ENCODE measurements around the gene SPRED3.

Gene SPRED3

DNA sequence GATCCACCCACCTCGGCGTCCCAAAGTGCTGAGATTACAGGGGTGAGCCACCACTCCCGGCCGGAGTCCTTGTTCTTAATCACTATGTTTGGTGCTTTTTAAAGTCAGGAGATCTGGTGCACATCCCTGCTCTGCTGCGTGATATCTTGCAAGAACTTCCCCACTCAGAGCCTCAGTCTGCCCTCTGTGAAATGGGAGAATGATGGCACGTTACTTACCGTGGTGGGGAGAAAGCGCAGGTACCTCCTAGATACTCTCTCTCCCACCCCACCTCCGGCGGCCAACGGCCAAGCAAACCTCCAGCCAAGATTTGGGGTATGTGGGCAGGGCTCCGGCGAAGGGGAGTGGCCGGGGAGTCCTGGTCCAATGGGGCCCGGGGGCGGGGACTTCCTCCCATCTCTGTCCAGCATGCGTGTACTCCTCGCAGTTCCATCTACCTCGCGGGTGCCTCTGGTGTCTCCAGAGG is 44.8 kb downstream of the SPRED3 start, which contains the start of gene RYR1:
Gene RYR1 (plus strand): TSS at position 424 of the 466 bp plus-strand sequence. CDS start 139 bp downstream, outside the sequence.
- Mint-ChIP-seq H3K36me3 (ENCODE audit: low read depth) (no peaks in the 10 kb centered on the region), H3K9me3 (no peaks in the 10 kb centered on the region), H3K4me3 (peak within 1 kb of the TSS; percentile 75), H3K27ac (peak within 1 kb of the TSS; percentile 12), H3K27me3 (ENCODE audit: low read depth, poor library complexity) (peaks cover 11% of the 10 kb centered on the region), H3K4me1 (peaks cover 38% of the 10 kb centered on the region)
- peak; percentile 88 for DNase-seq
- TF ChIP-seq, protein P1, sequence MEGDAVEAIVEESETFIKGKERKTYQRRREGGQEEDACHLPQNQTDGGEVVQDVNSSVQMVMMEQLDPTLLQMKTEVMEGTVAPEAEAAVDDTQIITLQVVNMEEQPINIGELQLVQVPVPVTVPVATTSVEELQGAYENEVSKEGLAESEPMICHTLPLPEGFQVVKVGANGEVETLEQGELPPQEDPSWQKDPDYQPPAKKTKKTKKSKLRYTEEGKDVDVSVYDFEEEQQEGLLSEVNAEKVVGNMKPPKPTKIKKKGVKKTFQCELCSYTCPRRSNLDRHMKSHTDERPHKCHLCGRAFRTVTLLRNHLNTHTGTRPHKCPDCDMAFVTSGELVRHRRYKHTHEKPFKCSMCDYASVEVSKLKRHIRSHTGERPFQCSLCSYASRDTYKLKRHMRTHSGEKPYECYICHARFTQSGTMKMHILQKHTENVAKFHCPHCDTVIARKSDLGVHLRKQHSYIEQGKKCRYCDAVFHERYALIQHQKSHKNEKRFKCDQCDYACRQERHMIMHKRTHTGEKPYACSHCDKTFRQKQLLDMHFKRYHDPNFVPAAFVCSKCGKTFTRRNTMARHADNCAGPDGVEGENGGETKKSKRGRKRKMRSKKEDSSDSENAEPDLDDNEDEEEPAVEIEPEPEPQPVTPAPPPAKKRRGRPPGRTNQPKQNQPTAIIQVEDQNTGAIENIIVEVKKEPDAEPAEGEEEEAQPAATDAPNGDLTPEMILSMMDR (IDR thresholded peaks at IDR 0.05): no peak

- no peaks in the 10 kb centered on the region for H3K36me3 Mint-ChIP-seq (ENCODE audit: low read depth)
- peaks cover 29% of the 10 kb centered on the region for H3K4me1 Mint-ChIP-seq
- H3K4me3 Mint-ChIP-seq: peak overlapping the region; percentile 75
Observed at GRCh38 chr19:38434549-38435051, 46.1 kb downstream of the SPRED3 start.

GRCh38 chr19:38437295-38437694 is 48.8 kb downstream of the SPRED3 start:
- TF ChIP-seq, protein P1 (IDR thresholded peaks at IDR 0.05): no peak
- H3K27ac Mint-ChIP-seq: no peak overlapping the region
- H3K4me1 Mint-ChIP-seq: peaks cover 41% of the 10 kb centered on the region
- peaks cover 4% of the 10 kb centered on the region for H3K27me3 Mint-ChIP-seq (ENCODE audit: low read depth, poor library complexity)
- H3K4me3 Mint-ChIP-seq: no peak overlapping the region
- no peaks in the 10 kb centered on the region for H3K36me3 Mint-ChIP-seq (ENCODE audit: low read depth)
- no peak for DNase-seq
- H3K9me3 Mint-ChIP-seq: no peaks in the 10 kb centered on the region

More at GRCh38 chr19:38434549-38435051, 46.1 kb downstream of the SPRED3 start:
- TF ChIP-seq, protein P1 (IDR thresholded peaks at IDR 0.05): no peak
- DNase-seq: peak; percentile 85
- peak overlapping the region; percentile 74 for H3K27ac Mint-ChIP-seq
- no peaks in the 10 kb centered on the region for H3K9me3 Mint-ChIP-seq
- H3K27me3 Mint-ChIP-seq (ENCODE audit: low read depth, poor library complexity): peaks cover 11% of the 10 kb centered on the region

GRCh38 chr19:38437917-38438316 is 49.4 kb downstream of the SPRED3 start:
- no peaks in the 10 kb centered on the region for H3K36me3 Mint-ChIP-seq (ENCODE audit: low read depth)
- no peak overlapping the region for H3K27ac Mint-ChIP-seq
- TF ChIP-seq, protein P1 (IDR thresholded peaks at IDR 0.05): no peak
- H3K9me3 Mint-ChIP-seq: no peaks in the 10 kb centered on the region
- H3K4me1 Mint-ChIP-seq: peaks cover 41% of the 10 kb centered on the region
- no peak for DNase-seq
- peaks cover 4% of the 10 kb centered on the region for H3K27me3 Mint-ChIP-seq (ENCODE audit: low read depth, poor library complexity)
- no peak overlapping the region for H3K4me3 Mint-ChIP-seq

DNA sequence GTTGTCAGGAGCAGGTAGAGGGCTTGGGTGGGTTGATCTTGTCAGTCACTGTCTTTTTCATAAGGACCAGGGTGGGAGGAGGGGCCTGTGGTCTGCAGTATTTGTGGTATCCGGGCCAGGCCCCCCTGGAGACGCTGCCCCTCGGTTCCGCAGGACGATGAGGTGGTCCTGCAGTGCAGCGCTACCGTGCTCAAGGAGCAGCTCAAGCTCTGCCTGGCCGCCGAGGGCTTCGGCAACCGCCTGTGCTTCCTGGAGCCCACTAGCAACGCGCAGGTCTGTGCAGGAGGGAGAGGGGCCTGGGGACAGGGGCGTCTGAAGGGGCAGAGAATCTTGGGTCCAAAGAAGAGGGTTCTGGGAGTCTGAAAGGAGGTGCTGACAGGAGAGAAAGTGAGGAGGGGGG is 52.1 kb downstream of the SPRED3 start:
- H3K4me3 Mint-ChIP-seq: no peak overlapping the region

More for the DNA sequence above, 52.1 kb downstream of the SPRED3 start:
- Mint-ChIP-seq H3K36me3 (ENCODE audit: low read depth) (peaks cover 4% of the 10 kb centered on the region), H3K27me3 (ENCODE audit: low read depth, poor library complexity) (peaks cover 7% of the 10 kb centered on the region), H3K27ac (no peak overlapping the region), H3K9me3 (no peaks in the 10 kb centered on the region), H3K4me1 (peaks cover 22% of the 10 kb centered on the region)
- TF ChIP-seq, protein P1 (IDR thresholded peaks at IDR 0.05): no peak
- no peak for DNase-seq
